SK-N-MC (cell line): ENCODE results near the gene CFAP61.
"Not testable (repeated sequence)": the region's sequence is repeated elsewhere in the genome, so short reads cannot be mapped to it uniquely, and the experiment has no call there.

ENCODE experiments used
- DNase-seq: peaks from one replicate; pipeline ENCODE4 v3.0.0-alpha.2; 2011; ENCODE audit warnings: low read depth, low spot score
- H3K27ac ChIP-seq: fragments of 200-600 bp; sonication (generic); 2 replicates; pipeline ENCODE4 v1.5.1; 2016; ENCODE audit warnings: mixed run types
- H3K36me3 ChIP-seq: fragments of 200-600 bp; sonication (generic); 2 replicates; pipeline ENCODE4 v1.6.1; 2017; ENCODE audit warnings: antibody characterized with exemption, low read length, mixed read lengths; ENCODE audit not compliant: insufficient read depth
- H3K4me3 ChIP-seq: fragments of 200-600 bp; sonication (generic); 2 replicates; pipeline ENCODE4 v1.5.1; 2016
- H3K9ac ChIP-seq: fragments of 200-600 bp; sonication (generic); 2 replicates; pipeline ENCODE4 v1.8.0; 2017; ENCODE audit warnings: mixed run types, mixed read lengths; ENCODE audit not compliant: insufficient read length
- H3K9me3 ChIP-seq: fragments of 200-600 bp; sonication (generic); 2 replicates; pipeline ENCODE4 v1.6.1; 2017; ENCODE audit warnings: low read depth, mild to moderate bottlenecking, antibody characterized with exemption, low read length, moderate library complexity, mixed read lengths
- EZH2 ChIP-seq: fragments of 200-600 bp; sonication (generic); IDR thresholded peaks from one replicate; pipeline ENCODE4 v1.6.1; 2017; ENCODE audit warnings: antibody characterized with exemption
- FOXP2 ChIP-seq: optimal IDR thresholded peaks from 2 replicates; pipeline ENCODE3; 2011; ENCODE audit warnings: mild to moderate bottlenecking, moderate library complexity; ENCODE audit not compliant: insufficient read depth; ENCODE audit errors: extremely low read length, control extremely low read depth
- POLR2AphosphoS5 ChIP-seq: IDR thresholded peaks from 2 replicates; pipeline ENCODE4 v1.6.1; 2012; ENCODE audit warnings: mild to moderate bottlenecking, low read depth, low read length, borderline replicate concordance

CFAP61 gene

GRCh38 chr20:20095114-20095872, 43.0 kb downstream of the CFAP61 start:
- Histone ChIP-seq H3K4me3 (no peak overlapping the region), H3K36me3 (no peaks in the 10 kb centered on the region), H3K9me3 (no peaks in the 10 kb centered on the region), H3K9ac (no peak overlapping the region), H3K27ac (no peak overlapping the region)
- TF ChIP-seq EZH2 (no peak), POLR2AphosphoS5 (no peak), FOXP2 (no peak)
- DNase-seq = no peak

DNA sequence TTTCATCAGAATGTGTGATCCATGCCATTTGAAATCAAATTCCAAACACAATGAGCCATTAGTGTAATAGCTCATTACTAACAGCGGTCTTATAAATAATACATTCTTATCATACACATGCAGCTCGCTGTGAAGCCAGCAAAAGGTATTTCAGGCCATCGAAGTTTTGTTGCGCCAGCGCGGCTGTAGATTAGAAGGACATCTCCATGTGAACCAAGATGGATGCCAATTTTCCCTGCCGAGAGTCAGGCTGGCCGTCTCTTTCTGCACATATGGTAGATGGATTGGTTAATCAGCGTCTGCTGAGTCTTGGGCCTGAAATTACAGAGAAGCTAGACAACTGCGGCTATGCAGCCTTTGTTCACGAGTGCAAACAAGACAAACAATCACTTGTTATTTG, 44.1 kb downstream of the CFAP61 start:
- Histone ChIP-seq H3K9me3 (no peaks in the 10 kb centered on the region), H3K4me3 (no peak overlapping the region), H3K27ac (no peak overlapping the region), H3K9ac (no peak overlapping the region), H3K36me3 (no peaks in the 10 kb centered on the region)
- DNase-seq = no peak
- no peak for TF ChIP-seq FOXP2
- no peak for TF ChIP-seq POLR2AphosphoS5
- no peak for TF ChIP-seq EZH2

GRCh38 chr20:20100881-20101280, 48.5 kb downstream of the CFAP61 start:
- H3K9ac ChIP-seq = no peak overlapping the region
- DNase-seq = no peak
- H3K27ac ChIP-seq = no peak overlapping the region
- H3K36me3 ChIP-seq = no peaks in the 10 kb centered on the region
- no peak overlapping the region for H3K4me3 ChIP-seq
- H3K9me3 ChIP-seq = no peaks in the 10 kb centered on the region
- TF ChIP-seq POLR2AphosphoS5 (no peak), FOXP2 (no peak), EZH2 (no peak)

DNA sequence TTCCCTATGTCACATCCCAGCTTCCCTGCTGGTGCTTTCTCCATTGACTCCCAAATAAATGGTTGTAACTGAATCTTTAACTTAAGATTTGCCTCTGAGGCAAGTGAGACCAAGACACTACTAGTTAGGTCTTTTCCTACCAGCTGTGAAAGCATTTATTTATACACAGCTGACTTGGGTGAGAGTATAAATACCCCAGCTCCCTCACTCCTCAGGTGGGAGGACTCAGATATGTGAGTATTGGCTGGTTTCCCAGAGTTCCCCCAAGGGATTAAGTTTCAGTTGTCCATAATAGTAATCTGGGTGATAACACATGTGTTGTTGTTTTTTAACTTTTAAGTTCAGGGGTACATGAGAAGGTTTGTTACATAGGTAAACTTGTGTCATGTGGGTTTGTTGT, 49.8 kb downstream of the CFAP61 start:
- DNase-seq = no peak
- no peaks in the 10 kb centered on the region for H3K9me3 ChIP-seq
- no peaks in the 10 kb centered on the region for H3K36me3 ChIP-seq
- TF ChIP-seq EZH2 (no peak), FOXP2 (no peak), POLR2AphosphoS5 (no peak)
- no peak overlapping the region for H3K27ac ChIP-seq
- no peak overlapping the region for H3K4me3 ChIP-seq
- no peak overlapping the region for H3K9ac ChIP-seq

DNA sequence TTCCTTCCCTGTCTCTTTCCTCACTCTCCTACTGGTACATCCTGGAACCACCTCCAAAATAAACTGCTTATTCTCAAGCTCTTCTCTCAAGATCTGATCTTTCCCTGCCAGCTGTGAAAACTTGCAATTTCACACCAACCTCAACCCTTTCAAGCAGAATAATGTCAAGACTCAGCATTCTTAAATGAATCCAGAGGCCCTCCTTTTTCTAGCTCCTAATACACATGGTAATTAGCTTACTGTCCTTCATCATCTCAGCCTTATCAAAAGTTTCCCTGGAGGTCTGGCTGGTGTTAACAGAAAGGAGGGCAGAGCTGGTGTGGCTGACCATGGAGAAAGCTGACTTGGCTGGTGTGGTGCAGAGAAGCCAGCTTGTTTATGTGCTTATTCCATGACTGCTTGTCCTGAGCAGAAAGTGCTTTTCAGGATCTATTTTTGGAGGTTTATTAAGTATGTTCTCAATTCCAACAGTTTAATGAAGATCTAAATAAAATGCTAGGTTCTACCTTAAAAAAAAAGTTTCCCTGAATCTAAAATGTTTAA, 50.5 kb downstream of the CFAP61 start:
- TF ChIP-seq POLR2AphosphoS5 (no peak), EZH2 (no peak), FOXP2 (no peak)
- Histone ChIP-seq H3K4me3 (no peak overlapping the region), H3K36me3 (no peaks in the 10 kb centered on the region), H3K9me3 (no peaks in the 10 kb centered on the region), H3K27ac (no peak overlapping the region), H3K9ac (no peak overlapping the region)
- no peak for DNase-seq

GRCh38 chr20:20103486-20103885, 51.2 kb downstream of the CFAP61 start:
- Histone ChIP-seq H3K4me3 (no peak overlapping the region), H3K27ac (no peak overlapping the region), H3K9me3 (no peaks in the 10 kb centered on the region), H3K9ac (no peak overlapping the region), H3K36me3 (no peaks in the 10 kb centered on the region)
- TF ChIP-seq POLR2AphosphoS5 (no peak), EZH2 (no peak), FOXP2 (no peak)
- DNase-seq = no peak

- not testable (repeated sequence) for H3K36me3 ChIP-seq, DNase-seq, H3K9me3 ChIP-seq, H3K4me3 ChIP-seq, H3K9ac ChIP-seq, H3K27ac ChIP-seq
These were observed 70.9 kb downstream of the CFAP61 start for GRCh38 chr20:20123187-20123586.

- Histone ChIP-seq H3K36me3 (no peaks in the 10 kb centered on the region), H3K9ac (no peak overlapping the region), H3K9me3 (no peaks in the 10 kb centered on the region), H3K4me3 (no peak overlapping the region), H3K27ac (no peak overlapping the region)
- TF ChIP-seq POLR2AphosphoS5 (no peak), FOXP2 (no peak), EZH2 (no peak)
- DNase-seq = no peak
These were observed 78.1 kb downstream of the CFAP61 start for GRCh38 chr20:20130399-20130798.

DNA sequence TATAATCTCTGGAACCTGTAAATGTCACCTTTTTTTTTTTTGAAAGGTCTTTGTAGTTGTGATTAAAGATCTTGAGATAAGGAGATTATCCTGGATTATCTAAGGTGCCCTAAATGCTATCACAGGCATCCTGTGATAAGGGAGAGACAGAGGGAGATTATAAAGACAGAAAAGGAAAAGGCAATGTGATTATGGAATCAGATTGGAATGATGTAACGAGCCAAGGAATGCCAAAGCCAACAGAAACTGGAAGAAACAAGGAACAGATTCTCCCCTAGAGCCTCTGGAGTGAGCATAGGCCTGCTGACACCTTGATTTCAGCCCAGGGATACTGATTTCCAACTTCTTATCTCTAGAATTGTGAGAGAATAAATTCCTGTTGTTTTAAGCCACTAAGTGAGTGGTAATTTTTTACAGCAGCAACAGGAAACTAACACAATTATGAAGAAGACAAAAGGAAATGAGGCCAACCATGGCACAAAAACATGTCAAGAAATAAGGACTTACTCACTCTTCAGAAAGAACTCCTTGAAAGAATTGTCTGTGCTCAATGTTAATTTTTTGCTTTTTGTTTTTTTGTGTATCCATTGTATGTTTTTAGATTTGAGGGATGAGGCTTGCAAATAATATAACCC, 82.7 kb downstream of the CFAP61 start:
- no peaks in the 10 kb centered on the region for H3K9me3 ChIP-seq
- no peak for DNase-seq
- H3K27ac ChIP-seq = no peak overlapping the region
- TF ChIP-seq EZH2 = no peak
- TF ChIP-seq FOXP2 = no peak
- TF ChIP-seq POLR2AphosphoS5 = no peak
- H3K4me3 ChIP-seq = no peak overlapping the region
- no peaks in the 10 kb centered on the region for H3K36me3 ChIP-seq
- no peak overlapping the region for H3K9ac ChIP-seq
